Limb (tissue), 2 donors: ENCODE measurements around the gene CDH4.
A peak's percentile ranks its signal among the peaks of the same experiment; 100 is the strongest.

Experiments
- DNase-seq, 2 donors: peaks; one replicate each; pipeline ENCODE4 v3.0.0-alpha.2; 2016; ENCODE audit errors: extremely low spot score in 2 of 2

The CDH4 gene

GRCh38 chr20:61355585-61355984, 103.5 kb downstream of the CDH4 start:
- no peak for DNase-seq

- DNase-seq = no peak
These were observed 104.1 kb downstream of the CDH4 start for GRCh38 chr20:61356196-61356595.

GRCh38 chr20:61357119-61357518, 105.1 kb downstream of the CDH4 start:
- DNase-seq = no peak

- DNase-seq = no peak
These were observed 107.2 kb downstream of the CDH4 start for GRCh38 chr20:61359254-61359653.

- DNase-seq = no peak
These were observed 108.2 kb downstream of the CDH4 start for GRCh38 chr20:61360296-61360695.

- DNase-seq = no peak
These were observed 108.9 kb downstream of the CDH4 start for GRCh38 chr20:61360940-61361339.

GRCh38 chr20:61361501-61361900, 109.4 kb downstream of the CDH4 start:
- DNase-seq = no peak

- DNase-seq = no peak
These were observed 112.1 kb downstream of the CDH4 start for GRCh38 chr20:61364147-61364546.

GRCh38 chr20:61366914-61367313, 114.9 kb downstream of the CDH4 start:
- no peak for DNase-seq

GRCh38 chr20:61369731-61370520, 117.9 kb downstream of the CDH4 start:
- DNase-seq = no peak

- DNase-seq = peak in 1 of 2 donors; percentile 60
These were observed 118.8 kb downstream of the CDH4 start for GRCh38 chr20:61370841-61371303.

GRCh38 chr20:61371501-61372136, 119.6 kb downstream of the CDH4 start:
- DNase-seq = no peak

GRCh38 chr20:61372137-61373054, 120.3 kb downstream of the CDH4 start:
- no peak for DNase-seq

- DNase-seq = no peak
These were observed 121.0 kb downstream of the CDH4 start for GRCh38 chr20:61373055-61373399.

- no peak for DNase-seq
These were observed 122.0 kb downstream of the CDH4 start for GRCh38 chr20:61373956-61374545.

GRCh38 chr20:61376541-61377240, 124.6 kb downstream of the CDH4 start:
- DNase-seq = no peak

- DNase-seq = no peak
These were observed 126.8 kb downstream of the CDH4 start for GRCh38 chr20:61378694-61379355.

GRCh38 chr20:61379898-61380544, 128.0 kb downstream of the CDH4 start:
- no peak for DNase-seq

- DNase-seq = no peak
These were observed 128.5 kb downstream of the CDH4 start for GRCh38 chr20:61380545-61380915.

GRCh38 chr20:61382194-61382593, 130.1 kb downstream of the CDH4 start:
- no peak for DNase-seq
